HG02870 (cell line): ENCODE results near the gene PRRX2.
A peak's percentile ranks its signal among the peaks of the same experiment; 100 is the strongest.

Experiments used
- ATAC-seq: cut with Tn5 transposase; IDR thresholded peaks from one replicate; pipeline ENCODE4 v1.9.1; 2021; ENCODE audit warnings: mild to moderate bottlenecking, moderate library complexity; ENCODE audit not compliant: unreplicated experiment

The PRRX2 gene

DNA sequence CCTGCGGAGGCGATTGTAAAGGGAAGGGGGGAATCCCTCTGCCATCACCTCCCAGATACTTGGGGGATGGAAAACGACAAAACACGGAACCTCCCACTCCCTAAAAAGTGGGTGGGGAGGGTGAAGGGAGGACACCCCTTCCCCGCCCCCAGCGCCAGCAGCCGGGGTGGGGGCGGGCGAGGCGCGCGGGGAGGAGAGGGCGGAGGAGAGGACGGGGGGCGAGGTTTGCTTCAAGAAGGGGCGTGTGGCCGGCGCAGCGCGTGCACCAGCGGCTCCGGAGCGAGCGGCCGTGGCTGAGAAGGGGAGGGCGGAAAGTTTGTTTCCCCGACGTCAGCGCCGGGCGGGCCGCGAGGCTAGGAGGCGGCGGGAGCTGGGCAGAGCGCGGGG lies at the start of gene PRRX2:
TSS of gene PRRX2 (plus strand) at position 259 of the 387 bp plus-strand sequence. CDS start 221 bp downstream, outside the sequence.
- no peak for ATAC-seq

DNA sequence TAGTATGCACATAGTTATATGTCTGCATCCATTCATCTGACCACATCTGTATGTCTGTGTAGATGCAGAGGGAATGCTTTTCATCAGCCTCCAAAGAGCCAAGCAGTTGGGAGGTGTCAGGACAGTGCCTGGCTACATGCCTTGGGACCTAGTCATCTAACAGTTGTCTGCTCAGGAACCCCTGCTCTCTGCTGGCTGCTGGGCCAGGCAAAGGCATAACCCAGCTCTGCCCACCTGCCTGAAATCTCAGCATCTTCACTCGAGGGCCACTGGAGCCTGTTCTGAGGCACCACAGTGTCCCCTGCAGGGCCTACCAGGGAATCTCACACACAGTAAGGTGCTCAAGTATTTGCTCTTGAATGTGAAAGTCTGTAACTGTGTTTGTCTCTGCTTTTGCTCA lies 48.3 kb upstream of the PRRX2 start:
- ATAC-seq, result no peak

DNA sequence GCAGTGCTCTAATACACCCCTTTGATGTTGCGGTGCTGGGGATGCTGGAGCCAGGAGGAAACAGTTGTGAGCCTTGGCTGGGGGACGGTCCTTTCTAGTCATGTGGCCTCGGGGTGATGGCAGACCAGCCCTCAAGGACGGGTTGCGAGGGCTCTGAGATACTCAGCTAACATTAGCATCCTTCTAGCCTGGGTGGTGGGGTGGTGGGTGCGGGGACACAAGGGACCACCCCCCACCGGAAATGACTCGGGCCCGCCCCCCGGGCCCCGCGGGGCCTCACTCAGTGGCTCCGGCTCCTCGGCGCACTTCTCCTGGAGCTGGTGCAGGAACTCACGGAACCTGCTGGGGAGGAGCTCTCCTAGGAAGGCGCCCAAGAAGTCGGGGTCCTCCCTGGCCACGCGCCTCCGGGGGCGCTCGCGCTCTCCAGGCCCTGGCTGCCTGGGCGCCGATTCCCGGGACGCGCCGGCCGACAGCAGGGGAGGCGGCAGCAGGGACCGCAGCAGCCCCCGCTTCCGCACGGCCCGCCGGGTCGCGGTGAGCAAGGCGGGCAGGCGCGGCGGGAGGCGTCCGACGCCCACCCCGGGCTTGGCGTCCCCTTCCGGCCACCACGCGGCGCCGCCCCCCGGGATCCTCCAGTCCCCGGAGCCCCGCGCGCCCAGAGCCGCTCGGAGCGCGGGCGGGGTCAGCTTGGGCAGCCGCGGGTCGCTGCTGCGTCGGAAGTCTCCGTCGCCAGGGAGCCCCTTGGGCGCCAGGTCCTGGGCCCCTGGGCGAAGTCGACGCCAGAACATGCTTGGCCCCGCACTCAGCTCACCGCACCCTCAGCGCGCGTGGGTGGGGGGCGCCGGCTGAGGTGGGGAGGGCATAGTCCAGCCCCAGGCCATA lies 45.4 kb upstream of the PRRX2 start:
- ATAC-seq, result no peak

DNA sequence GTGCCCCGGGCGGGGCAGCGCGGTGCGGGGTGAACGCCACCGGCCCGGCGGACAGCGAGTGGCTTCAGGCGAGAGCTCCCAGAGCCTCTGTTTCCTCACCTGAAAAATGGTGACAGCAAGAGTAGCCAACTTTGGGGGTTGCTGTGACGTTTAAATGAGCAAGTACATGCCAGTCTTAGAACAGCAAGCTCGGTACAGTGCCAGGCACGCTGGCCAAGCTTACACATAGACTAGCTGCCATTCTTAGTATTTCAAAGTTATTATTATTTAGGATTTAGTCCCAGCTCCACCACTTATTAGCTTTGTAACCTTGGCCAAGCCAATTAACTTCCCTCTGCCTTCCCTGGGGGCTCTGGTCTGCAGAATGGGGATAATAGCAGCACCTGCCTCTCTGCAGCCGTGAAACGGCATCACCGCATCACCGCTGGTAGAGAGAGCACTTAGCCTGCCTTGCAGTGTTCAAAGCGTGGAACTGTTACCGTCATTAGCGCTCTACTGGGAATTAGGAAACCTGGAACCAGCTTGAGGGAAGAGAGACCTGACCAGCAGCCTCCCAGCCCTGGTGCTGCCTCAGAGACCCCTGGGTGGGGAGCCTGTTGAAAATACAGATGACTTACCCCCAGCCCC lies 44.7 kb upstream of the PRRX2 start, which contains the start of gene C9orf50:
TSS of gene C9orf50 (minus strand) at position 433 of the 627 bp plus-strand sequence. CDS start 527 bp downstream, outside the sequence.
- ATAC-seq, result no peak

DNA sequence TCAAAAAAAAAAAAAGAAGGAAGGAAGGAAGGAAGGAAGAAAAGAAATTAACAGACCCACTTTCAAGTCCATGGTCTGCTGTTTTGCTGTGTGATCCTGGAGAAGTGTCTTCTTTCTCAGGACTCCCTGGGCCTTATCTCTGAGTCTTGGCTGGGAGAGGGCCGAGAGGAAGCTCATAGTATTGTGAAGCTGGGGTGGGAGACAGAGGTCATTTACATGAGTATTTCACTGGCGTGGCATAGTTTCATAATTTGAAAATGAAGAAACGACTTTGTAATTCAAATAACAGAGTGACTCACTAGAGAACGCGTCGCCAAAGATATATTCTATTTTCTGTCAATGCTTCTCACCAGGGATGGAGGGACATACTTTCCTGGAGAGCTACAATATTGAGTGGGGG lies 42.1 kb upstream of the PRRX2 start:
- no peak for ATAC-seq

DNA sequence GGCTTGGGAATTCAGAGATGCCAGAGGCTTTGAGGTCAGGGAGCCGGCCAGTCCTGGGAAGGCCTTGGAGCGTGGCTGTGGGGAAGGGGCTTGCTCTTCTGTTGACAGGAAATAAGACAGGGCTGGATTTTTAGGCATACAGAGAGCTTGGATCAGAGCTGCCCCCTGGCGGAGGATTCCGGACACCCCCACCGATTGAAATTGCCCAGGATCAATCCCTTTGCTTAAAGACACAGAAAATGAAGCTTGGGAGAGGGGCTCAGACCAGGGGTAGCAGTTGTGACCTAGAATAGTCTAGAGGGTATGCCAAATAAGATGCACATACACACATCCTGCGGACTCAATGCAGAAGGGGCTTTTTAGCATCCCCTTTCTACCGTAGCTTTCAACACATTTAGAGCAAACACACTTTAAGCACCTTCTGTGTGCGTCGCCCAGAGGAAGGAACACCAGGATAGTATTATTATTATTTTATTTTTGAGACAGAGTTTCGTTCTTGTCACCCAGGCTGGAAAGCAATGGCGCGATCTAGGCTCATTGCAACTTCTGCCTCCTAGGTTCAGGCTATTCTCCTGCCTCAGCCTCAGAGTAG lies 41.2 kb upstream of the PRRX2 start:
- ATAC-seq, result no peak

DNA sequence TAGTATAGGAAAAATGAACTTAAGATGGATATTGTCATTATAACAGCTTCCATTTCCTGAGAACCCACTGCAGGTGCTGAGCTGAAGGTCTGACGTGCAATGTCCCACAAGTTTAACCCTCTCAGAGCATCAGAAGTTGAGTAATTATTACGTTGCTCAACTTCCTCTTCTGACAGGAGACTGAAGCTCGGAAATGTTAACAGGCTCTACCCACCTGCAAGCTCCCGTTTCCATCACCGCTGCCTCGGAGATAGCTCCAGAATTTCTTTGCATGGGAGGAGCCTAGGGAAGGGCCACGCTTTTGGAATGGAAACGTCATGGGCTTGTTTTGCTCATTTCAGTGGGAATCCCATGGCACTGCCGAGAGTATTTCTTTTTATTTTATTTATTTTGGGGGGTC lies 40.5 kb upstream of the PRRX2 start:
- ATAC-seq, result no peak

DNA sequence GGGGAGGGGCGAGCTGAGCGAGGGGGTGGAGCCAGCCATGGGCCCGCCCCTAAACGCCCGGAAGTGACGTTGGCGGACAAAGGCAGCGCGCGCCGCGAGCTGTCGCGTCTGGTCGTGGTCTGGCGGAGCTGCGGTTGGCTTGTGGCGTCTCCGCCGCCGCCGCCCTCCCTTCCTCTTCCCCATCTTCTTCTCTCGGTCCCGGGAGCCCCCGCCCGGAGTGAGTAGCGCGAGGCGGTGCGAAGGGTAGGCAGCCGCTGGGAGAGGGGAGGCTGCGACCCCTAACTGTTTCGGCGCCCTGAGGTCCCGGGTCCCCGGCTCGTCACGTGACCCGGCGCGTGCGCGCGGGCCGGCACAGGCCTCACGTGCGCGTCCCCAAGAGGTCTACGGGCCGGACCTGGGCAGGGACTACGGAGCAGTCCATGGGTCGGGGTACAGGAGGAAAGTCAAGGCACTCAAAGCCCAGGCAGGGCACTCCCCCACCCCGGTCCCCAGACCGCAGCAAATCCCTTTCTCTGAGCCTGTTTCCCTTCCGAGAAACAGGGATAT lies 39.3 kb upstream of the PRRX2 start, which contains the start of gene NTMT1:
TSS of gene NTMT1 (plus strand) at position 85 of the 546 bp plus-strand sequence. CDS start 6,541 bp downstream, outside the sequence.
- peak; percentile 68 for ATAC-seq

DNA sequence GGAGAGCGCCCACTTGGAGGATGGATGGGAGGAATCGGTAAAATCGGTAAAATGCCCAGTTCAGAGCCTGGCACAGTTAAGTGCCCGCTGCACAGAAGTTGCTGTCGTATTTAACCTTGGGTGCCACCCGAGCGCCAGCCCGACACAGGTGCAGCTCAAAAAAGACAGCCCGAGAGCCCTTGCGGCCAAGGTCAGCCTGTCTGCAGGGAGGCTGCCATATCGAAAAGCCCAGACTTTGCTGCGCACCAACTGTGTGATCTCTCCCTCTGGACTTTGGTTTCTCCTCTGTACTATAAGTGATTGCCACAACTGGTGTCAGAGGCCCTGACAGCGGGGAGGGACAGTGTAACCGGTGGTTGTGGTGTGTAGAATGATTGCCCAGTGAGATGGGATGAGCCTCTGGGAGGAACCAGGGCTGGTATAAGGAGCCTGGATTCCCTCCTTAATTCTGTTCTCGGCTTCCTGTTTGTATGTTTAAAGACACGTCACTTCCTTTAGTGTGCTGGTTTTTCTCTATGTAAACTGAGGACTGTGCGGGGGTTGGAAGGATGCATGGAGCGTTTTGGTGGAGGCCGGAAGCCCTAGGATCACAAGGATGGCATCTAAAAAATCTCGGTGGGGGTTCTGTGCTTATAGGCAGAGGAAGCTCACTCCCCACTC lies 38.7 kb upstream of the PRRX2 start:
- peak; percentile 9 for ATAC-seq

DNA sequence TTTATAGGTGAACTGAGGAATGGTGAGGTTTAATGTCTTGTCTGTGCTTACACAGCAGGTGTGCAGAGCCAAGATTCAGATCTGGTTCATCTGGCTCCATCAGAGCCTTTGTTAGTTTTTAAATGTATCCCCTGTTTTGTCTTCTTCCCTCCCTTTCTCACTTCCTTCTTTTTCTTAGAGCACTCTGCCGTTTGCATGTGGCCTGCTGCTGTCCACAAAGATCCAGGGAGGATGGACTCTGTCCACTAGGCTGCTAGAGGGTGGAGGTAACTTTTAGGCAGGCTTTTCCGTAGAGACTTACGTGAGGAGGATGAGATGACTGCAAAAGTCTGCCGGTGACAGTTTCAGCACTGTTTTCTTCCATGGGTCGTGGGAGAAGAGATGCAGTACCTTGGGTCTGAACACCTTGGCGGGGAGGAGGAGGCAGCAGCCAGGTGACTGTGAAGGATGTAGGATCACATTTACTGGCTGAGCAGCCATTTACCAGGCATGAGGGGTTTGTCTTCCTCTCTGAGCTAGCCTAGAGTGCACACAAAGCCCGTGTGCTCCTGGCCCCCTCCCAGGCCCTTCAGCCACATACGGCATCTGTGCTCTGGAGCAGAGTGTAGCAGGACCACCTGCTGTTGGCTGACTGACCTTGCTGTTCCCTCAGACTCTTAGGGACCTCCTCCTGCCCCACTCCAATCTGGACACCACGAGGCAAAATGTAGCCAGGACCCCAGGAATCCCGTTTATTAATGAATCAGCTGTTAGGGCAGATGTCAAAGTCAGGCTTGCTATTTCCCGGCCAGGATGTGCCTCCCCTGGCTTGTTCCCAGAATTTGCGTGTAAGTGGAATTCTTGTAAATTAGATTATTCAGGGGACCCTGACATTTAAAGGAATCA lies 37.6 kb upstream of the PRRX2 start:
- ATAC-seq, result no peak

DNA sequence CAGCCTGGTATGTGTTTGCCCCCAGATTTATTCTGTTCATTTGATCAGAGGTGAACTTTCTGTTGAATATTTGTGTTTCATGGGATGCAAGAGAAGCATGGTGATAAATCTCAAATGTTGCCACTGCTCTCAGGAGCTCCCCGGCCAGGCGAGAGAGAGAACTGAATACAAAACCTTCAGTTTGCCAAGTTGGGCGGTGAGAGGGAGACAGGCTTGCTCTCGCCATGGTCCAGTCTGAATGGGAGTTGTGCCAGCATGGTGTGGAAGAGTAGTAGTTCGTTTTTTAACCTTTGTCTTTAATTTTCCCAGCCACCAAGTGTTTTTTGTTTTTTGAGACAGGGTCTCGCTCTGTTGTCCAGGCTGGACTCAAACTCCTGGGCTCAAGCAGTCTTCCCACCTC lies 36.7 kb upstream of the PRRX2 start:
- ATAC-seq, result no peak

DNA sequence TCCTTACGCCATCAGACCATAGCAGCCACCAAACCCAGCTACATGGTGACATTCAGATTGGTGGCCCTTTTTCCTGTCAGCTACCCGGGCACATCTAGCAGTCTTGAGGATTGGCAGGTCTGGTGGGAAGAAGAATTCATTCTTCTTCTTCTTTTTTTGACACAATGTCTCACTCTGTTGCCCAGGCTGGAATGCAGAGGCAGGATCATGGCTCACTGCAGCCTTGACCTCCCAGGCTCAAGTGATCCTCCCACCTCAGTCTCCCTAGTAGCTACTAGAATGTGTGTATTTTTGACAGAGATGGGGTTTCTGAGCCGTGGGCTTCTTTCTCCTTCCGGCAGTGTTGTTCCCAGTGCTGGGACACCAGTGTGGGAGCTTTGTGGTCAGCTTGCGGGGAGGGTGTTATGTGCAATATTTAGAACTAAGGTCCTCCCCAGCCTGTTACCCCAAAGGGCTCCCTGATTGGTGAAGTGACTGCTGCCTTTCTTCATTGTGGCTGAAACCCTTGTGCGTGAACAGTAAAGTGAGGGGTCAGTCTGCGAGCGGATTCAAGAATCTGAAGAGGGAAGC lies 36.1 kb upstream of the PRRX2 start:
- ATAC-seq, result no peak

DNA sequence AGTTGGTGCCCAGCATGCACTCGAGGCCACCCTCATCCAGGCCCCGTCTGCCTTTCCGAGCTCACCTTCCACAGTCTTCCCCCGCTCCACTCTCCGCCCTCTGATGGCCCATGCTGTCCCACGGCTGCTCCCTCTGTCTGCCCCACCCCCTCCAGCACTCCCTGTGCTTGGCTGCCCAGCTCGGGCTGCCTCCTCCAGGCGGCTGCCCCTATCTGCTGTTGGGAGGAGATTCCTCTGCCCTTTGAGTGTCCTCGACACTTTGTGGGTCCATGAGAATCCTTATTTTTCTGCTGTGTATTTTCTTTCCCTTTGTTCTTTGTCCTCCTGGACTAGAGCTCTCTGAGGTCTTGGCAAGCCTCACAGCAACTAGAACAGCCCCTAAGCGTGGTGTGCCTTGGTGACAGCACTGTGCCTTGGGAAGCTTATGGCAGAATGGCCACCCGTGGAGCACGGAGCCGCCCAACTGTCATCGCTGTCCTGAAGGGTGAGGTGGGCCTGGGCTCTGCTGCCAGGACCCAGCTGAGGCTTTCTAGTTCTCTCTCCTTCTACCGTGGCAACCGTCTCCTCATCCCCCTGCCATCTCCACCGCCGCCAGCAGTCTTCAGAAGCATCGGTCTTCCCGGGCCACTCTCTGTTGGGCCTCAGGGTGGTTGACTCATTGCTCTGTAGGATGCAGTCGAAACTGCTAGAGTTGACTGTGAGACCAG lies 34.3 kb upstream of the PRRX2 start:
- ATAC-seq, result no peak

DNA sequence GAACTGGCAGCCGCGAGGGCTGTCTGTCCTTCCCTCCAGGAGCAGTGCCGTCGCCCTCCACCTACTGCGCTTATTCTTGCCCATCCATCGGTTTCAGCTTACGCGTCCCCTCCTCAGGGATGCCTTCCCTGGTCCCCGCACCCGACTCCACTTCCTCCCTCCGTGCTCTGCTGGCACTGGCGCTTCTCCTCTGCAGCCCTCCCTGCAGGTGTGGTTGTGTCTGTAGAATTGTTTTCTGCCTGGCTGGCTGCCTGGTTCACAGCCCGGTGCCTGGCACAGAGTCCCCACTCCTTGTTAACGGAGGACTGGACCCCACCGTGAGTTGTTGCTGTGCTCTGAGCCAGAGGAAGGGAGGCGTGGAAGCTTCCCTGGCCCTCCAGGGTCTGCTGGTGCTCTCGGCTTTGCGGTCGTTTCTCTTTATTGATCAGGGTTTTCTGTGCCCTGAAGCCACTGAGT lies 33.7 kb upstream of the PRRX2 start:
- no peak for ATAC-seq

DNA sequence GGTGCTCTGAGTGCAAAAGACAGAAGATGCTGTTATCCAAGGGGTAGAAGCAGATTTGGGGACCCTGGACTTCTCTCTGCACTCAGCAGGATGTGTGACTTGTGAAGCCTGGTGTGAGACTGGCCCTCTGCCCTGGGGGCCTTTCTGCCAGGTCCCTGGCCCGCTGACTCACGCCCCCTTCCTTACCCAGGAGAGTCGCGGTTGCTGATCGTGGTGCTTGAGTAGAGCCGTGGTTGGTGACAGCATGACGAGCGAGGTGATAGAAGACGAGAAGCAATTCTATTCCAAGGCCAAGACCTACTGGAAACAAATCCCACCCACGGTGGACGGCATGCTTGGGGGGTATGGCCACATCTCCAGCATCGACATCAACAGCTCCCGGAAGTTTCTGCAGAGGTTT lies 33.0 kb upstream of the PRRX2 start:
- ATAC-seq, result no peak

DNA sequence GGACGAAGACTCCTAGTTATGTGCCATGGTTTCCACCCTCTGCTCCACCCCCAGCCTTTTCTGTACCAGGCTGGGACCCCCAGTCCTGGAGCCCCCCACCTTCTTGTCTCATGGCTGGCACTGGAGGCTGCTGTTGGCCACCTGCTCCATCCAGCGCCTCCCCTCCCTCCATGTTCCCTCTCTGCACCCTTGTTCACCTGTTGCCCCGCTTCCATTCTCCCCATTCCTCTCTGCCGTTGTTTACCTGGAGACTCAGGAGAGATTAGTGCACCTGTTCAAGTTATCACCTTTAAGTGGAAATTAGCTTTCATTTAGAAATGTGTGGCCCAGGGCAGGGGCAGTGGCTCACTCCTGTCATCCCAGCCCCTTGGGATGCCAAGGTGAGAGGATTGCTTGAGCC lies 32.2 kb upstream of the PRRX2 start:
- ATAC-seq, result no peak

DNA sequence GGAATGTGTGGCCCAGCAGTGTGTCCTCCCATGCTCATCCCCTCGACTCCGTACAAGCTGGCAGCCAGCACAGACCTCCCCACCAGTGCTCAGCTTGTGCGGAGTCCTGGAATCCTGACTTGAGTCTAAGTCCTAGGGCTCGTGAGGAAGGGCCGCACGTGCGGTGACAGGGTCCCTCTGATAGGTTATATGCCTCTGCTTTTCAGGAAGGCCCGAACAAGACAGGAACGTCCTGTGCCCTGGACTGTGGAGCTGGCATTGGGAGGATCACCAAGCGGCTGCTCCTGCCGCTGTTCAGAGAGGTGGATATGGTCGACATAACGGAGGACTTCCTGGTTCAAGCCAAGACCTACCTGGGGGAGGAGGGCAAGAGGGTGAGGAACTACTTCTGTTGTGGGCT lies 31.6 kb upstream of the PRRX2 start:
- no peak for ATAC-seq

DNA sequence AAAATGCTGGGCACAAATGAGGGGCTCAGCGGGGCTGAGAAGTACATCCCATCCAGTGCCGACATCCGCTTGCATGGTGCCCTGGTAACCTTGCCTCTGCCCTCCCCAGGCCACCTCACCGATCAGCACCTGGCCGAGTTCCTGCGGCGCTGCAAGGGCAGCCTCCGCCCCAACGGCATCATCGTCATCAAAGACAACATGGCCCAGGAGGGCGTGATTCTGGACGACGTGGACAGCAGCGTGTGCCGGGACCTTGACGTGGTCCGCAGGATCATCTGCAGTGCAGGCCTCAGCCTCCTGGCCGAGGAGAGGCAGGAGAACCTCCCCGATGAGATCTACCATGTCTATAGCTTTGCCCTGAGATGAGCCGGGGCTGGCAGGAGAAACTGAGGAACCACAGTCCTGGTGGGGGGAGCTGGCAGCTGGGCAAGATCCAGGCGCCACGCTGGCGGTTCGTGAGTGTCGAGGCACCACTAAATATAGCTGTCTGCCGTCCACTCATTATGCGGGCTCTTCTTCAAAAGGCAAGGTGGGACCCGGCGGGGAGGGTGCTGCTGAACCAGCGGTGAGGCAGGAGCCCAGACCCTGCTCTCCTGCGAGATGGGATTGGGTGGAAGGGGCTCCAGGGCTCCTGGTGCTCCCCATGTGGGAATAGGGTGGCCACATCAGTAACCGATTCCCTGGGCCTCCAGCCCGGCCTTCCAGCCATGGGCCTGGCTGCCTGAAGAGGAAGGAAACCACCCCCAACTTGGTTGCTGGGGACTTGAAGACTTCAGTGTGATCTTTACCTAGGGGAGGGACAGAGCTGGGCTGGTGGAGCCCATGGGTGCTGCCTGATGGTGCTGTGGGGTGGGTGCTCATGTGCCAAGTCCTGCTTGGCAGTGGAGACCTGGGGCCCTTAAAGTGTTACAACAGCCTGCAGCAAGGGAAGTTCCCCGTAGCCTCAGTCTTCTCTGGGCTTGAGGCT lies 30.1 kb upstream of the PRRX2 start:
- ATAC-seq, result no peak
